NCI-H460 (cell line): ENCODE data around the gene SETD2. TPM values are rescaled to one million over a fixed set of nuclear protein-coding genes. Genes with fewer than 3 reads are reported as not detected.
"Not testable (repeated sequence)": the region's sequence is repeated elsewhere in the genome, so short reads cannot be mapped to it uniquely, and the experiment has no call there.

Source experiments
- DNase-seq: peaks from one replicate; pipeline ENCODE4 v3.0.0-alpha.2; 2016; ENCODE audit warnings: low read depth; ENCODE audit errors: extremely low read depth
- total RNA-seq: library from RNA; depleted of rRNA; stranded (reverse); fragments of >200 nt; shearing (Covaris generic); gene quantifications from 2 replicates; pipeline ENCODE4 v1.2.3, GENCODE V29; 2014

The SETD2 gene
- total RNA-seq, 1 experiment from 2014 or later: 17.6 TPM

GRCh38 chr3:47042231-47042791, 121.6 kb downstream of the SETD2 start:
- DNase-seq: no peak

- DNase-seq: no peak
These were observed 122.8 kb downstream of the SETD2 start for GRCh38 chr3:47041114-47041513.

GRCh38 chr3:47037302-47037701, 126.6 kb downstream of the SETD2 start:
- DNase-seq: not testable (repeated sequence)

GRCh38 chr3:47036145-47036544, 127.8 kb downstream of the SETD2 start:
- no peak for DNase-seq

GRCh38 chr3:47035645-47036044, 128.3 kb downstream of the SETD2 start:
- DNase-seq: no peak

GRCh38 chr3:47034868-47035489, 128.9 kb downstream of the SETD2 start:
- DNase-seq: no peak

GRCh38 chr3:47031041-47031440, 132.9 kb downstream of the SETD2 start:
- DNase-seq: not testable (repeated sequence)

- DNase-seq: no peak
These were observed 135.2 kb downstream of the SETD2 start for GRCh38 chr3:47028667-47029066.

- DNase-seq: no peak
These were observed 135.8 kb downstream of the SETD2 start for GRCh38 chr3:47028146-47028545.

- DNase-seq: not testable (repeated sequence)
These were observed 137.5 kb downstream of the SETD2 start for GRCh38 chr3:47026432-47026831.

GRCh38 chr3:47024932-47025331, 139.0 kb downstream of the SETD2 start:
- no peak for DNase-seq

- no peak for DNase-seq
These were observed 141.3 kb downstream of the SETD2 start for GRCh38 chr3:47022641-47023071.

GRCh38 chr3:47020311-47020710, 143.6 kb downstream of the SETD2 start:
- DNase-seq: no peak

GRCh38 chr3:47019201-47019600, 144.7 kb downstream of the SETD2 start:
- DNase-seq: no peak

GRCh38 chr3:47018269-47018611, 145.7 kb downstream of the SETD2 start:
- DNase-seq: no peak

- no peak for DNase-seq
These were observed 146.2 kb downstream of the SETD2 start for GRCh38 chr3:47017504-47018268.

- no peak for DNase-seq
These were observed 146.9 kb downstream of the SETD2 start for GRCh38 chr3:47016934-47017435.

GRCh38 chr3:47016086-47016933, 147.6 kb downstream of the SETD2 start:
- no peak for DNase-seq

- no peak for DNase-seq
These were observed 148.8 kb downstream of the SETD2 start for GRCh38 chr3:47015151-47015550.

- DNase-seq: no peak
These were observed 149.9 kb downstream of the SETD2 start for GRCh38 chr3:47014036-47014435.

GRCh38 chr3:47013231-47013630, 150.7 kb downstream of the SETD2 start:
- DNase-seq: no peak
